C4-2B (cell line): ENCODE results near the gene MED16.
"Not testable (repeated sequence)": the region's sequence is repeated elsewhere in the genome, so short reads cannot be mapped to it uniquely, and the experiment has no call there.

ENCODE experiments used
- H3K27ac ChIP-seq: fragments of 450-650 bp; 2 replicates; pipeline ENCODE4 v1.5.1; 2017
- ZFX ChIP-seq: fragments of 450-650 bp; IDR thresholded peaks from 2 replicates; pipeline ENCODE4 v1.6.1; 2017
- TF ChIP-seq, protein P1 (sequence below): fragments of 450-650 bp; conservative IDR thresholded peaks from 2 replicates; pipeline ENCODE4 v1.5.1; 2017; ENCODE audit warnings: mild to moderate bottlenecking

MED16 gene

DNA sequence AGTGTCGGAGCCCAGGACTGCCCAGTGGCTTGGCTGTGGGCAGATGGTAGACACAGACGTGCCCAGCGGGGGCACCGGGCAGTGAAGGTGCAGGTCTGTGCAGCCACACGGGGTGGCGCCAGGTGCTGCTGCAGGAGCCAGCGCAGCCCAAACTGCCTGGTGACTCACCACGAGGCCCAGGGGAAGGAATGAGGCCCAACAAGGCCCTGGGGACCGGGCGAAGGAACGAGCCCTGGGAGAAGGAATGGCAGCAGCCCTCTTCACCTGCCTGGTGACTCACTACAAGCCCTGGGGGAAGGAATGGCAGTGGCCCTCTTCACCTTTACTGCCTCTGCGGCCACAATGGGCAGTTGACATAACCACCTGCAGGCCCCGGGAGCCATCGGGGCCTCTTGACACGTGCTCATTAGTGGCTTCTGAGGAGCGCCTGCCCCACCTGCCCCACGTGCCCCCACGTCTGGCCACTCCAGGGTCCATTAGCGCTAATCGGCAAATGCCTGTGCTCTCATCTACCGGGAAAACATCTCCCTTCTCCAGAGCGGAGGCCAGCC is 9.3 kb downstream of the MED16 start:
- H3K27ac ChIP-seq: no peak overlapping the region
- no peak for TF ChIP-seq ZFX
- TF ChIP-seq, protein P1, sequence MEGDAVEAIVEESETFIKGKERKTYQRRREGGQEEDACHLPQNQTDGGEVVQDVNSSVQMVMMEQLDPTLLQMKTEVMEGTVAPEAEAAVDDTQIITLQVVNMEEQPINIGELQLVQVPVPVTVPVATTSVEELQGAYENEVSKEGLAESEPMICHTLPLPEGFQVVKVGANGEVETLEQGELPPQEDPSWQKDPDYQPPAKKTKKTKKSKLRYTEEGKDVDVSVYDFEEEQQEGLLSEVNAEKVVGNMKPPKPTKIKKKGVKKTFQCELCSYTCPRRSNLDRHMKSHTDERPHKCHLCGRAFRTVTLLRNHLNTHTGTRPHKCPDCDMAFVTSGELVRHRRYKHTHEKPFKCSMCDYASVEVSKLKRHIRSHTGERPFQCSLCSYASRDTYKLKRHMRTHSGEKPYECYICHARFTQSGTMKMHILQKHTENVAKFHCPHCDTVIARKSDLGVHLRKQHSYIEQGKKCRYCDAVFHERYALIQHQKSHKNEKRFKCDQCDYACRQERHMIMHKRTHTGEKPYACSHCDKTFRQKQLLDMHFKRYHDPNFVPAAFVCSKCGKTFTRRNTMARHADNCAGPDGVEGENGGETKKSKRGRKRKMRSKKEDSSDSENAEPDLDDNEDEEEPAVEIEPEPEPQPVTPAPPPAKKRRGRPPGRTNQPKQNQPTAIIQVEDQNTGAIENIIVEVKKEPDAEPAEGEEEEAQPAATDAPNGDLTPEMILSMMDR: no peak

DNA sequence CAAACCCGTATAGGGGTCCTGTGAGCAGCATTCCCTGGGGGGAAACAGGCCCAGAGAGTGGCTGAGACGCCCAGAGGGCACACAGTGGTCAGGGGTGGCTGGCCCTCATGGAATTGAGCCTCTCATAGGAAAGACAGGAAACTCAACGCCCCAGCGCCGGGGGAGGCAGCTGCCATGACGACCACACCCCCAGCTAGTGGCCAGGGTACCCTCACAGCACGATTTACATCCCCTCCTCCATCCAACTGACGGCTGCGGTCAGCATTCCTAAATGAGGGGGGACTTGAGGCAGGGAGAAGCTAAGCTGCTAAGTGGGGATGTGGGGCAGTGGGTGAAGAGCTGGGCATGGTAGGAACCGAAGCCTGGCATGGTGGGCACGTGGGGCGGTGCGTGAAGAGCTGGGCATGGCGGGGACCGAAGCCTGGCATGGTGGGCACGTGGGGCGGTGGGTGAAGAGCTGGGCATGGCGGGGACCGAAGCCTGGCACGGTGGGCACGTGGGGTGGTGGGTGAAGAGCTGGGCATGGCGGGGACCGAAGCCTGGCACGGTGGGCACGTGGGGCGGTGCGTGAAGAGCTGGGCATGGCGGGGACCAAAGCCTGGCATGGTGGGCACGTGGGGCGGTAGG is 10.0 kb downstream of the MED16 start:
- TF ChIP-seq, protein P1: no peak
- no peak for TF ChIP-seq ZFX
- no peak overlapping the region for H3K27ac ChIP-seq

DNA sequence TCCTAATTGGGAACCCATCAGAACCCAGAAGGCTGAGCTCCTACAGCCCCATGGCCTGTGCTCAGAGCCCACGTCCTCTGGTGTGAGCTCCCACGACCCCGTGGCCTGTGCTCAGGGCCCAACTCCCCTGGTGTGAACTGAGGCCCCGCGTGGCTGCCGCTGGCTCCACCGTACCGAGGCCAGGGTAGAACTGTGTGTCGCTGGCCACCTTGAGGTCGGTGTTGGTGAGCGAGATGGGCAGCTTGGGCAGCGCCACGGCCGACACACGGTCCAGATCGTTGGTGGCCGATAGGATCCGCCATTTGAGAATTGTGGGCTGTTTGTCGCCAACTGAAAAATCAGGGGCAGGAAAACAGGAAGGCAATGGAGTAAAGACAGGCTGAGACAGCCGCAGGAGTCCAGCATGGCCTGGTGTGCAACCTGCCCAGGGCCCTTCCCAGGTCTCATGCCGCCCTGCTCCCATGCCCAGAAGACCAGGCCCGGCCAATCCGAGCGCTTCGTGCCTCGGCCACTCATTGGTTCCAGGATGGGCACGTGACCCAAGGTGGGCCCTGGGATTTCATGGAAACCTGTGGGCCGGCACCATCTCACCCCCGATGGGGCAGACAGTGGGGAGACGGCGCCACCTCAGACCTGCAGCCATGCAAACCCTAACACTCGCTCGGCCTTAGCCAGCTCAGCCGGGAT is 11.5 kb downstream of the MED16 start:
- H3K27ac ChIP-seq: no peak overlapping the region
- TF ChIP-seq ZFX: no peak
- TF ChIP-seq, protein P1: no peak

DNA sequence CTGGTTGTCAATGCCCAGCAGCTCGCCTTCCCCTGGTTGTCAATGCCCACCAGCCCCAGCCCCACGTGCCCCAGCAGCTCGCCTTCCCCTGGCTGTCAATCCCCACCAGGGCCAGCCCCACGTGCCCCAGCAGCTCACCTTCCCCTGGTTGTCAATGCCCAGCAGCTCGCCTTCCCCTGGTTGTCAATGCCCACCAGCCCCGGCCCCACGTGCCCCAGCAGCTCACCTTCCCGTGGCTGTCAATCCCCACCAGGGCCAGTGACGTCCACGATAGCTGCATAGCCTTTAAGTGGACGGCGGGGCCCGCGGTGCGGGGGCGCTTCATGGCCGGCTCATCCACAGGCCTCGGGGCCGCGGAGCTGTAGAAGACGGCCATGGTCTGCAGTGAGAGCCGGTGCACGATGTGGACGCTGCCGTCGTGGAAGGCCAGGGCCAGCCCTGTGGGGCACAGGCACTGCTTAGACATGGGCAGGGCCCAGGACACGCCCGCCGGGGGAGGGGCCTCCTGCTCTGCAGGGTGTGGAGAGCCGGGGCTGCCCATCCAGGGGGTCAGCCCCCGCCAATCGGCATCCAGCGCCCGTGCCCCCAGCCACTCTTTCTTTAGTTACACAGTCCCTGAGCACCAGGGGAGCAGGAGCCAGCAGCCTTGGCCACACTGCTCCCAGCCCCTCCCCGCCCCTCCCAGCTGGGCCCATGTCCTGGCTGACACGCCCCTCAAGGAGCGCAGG is 13.1 kb downstream of the MED16 start:
- TF ChIP-seq ZFX: no peak
- TF ChIP-seq, protein P1: no peak
- H3K27ac ChIP-seq: no peak overlapping the region

DNA sequence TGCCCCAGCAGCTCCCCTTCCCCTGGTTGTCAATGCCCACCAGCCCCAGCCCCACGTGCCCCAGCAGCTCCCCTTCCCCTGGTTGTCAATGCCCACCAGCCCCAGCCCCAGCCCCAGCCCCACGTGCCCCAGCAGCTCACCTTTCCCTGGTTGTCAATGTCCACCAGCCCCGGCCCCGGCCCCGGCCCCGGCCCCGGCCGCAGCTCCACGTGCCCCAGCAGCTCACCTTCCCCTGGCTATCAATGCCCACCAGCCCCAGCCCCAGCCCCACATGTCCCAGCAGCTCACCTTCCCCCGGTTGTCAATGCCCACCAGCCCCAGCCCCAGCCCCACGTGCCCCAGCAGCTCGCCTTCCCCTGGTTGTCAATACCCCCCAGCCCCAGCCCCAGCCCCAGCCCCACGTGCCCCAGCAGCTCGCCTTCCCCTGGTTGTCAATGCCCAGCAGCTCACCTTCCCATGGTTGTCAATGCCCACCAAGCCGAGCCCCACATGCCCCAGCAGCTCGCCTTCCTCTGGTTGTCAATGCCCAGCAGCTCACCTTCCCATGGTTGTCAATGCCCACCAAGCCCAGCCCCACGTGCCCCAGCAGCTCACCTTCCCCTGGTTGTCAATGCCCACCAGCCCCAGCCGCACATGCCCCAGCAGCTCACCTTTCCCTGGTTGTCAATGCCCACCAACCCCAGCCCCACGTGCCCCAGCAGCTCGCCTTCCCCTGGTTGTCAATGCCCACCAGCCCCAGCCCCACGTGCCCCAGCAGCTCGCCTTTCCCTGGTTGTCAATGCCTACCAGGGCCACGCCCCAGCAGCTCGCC is 14.0 kb downstream of the MED16 start:
- not testable (repeated sequence) for H3K27ac ChIP-seq

DNA sequence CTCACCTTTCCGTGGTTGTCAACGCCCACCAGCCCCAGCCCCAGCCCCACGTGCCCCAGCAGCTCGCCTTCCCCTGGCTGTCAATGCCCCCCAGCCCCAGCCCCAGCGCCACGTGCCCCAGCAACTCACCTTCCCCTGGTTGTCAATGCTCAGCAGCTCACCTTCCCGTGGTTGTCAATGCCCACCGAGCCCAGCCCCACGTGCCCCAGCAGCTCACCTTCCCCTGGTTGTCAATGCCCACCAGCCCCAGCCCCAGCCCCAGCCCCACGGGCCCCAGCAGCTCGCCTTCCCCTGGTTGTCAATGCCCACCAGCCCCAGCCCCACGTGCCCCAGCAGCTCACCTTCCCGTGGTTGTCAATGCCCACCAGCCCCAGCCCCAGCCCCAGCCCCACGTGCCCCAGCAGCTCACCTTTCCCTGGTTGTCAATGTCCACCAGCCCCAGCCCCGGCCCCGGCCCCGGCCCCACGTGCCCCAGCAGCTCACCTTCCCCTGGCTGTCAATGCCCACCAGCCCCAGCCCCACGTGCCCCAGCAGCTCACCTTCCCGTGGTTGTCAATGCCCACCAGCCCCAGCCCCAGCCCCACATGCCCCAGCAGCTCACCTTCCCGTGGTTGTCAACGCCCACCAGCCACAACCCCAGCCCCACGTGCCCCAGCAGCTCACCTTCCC is 14.9 kb downstream of the MED16 start:
- not testable (repeated sequence) for H3K27ac ChIP-seq

DNA sequence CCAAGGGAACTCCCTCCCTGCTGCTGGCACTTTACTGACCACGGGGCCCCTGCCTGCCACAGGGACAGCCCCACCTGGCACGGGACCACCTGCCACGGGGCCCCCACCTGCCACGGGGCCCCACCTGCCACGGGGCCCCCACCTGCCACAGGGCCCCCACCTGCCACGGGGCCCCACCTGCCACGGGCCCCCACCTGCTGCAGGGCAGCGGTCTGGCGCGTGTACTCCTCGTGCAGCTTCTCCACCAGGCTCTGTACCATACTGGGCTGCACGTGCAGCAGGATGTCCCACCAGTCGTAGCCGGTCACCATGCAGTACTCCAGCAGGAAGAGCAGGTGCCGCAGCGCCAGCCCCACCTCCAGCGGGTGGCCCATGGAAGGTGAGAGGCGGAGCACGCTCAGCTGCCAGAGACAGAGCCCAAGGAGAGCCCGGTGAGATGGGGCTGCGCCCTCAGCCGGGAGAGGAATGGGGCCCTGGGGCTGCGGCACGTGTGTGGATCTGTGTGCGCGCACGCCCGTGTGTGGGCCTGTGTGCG is 16.1 kb downstream of the MED16 start:
- TF ChIP-seq, protein P1: no peak
- no peak for TF ChIP-seq ZFX
- no peak overlapping the region for H3K27ac ChIP-seq
